Kidney (tissue), 14 donors: ENCODE measurements around the gene CADPS. TPM values are rescaled to one million over a fixed set of nuclear protein-coding genes. Genes with fewer than 3 reads are reported as not detected.

Source experiments
- DNase-seq, 5 donors: peaks; one replicate each; pipeline ENCODE4 v3.0.0-alpha.2; 2013 to 2020
- FAIRE-seq: peaks from 2 replicates; lab custom pipeline; 2012; peaks lifted over from hg19 to GRCh38; lab: Jason Lieb, UNC
- H3K27ac ChIP-seq, 2 donors: one replicate each; pipeline ENCODE4 v1.7.0; 2013; ENCODE audit warnings: low read depth in 2 of 2, low read length in 2 of 2, inconsistent platforms in 1 of 2
- H3K27me3 ChIP-seq: one replicate; pipeline ENCODE4 v1.7.1; 2013; ENCODE audit warnings: low read length, inconsistent platforms; ENCODE audit not compliant: control insufficient read depth, insufficient read depth
- H3K36me3 ChIP-seq, 3 donors: one replicate each; pipeline versions ENCODE4 v1.7.0 to v1.7.1; 2013; ENCODE audit warnings: low read length in 3 of 3, control low read depth in 1 of 3, inconsistent platforms in 1 of 3; ENCODE audit not compliant: insufficient read depth in 3 of 3, control insufficient read depth in 2 of 3
- H3K4me1 ChIP-seq, 3 donors: one replicate each; pipeline versions ENCODE4 v1.7.0 to v1.7.1; 2013; ENCODE audit warnings: low read length in 3 of 3, inconsistent platforms in 1 of 3, low read depth in 1 of 3; ENCODE audit not compliant: control insufficient read depth in 2 of 3, insufficient read depth in 2 of 3
- H3K4me3 ChIP-seq, 3 donors: one replicate each; pipeline versions ENCODE4 v1.7.0 to v1.8.1; 2013; ENCODE audit warnings: low read length in 3 of 3, control low read depth in 1 of 3, inconsistent platforms in 1 of 3
- H3K9ac ChIP-seq, 3 donors: one replicate each; pipeline versions ENCODE4 v1.7.0 to v1.7.1; 2013; ENCODE audit warnings: low read length in 3 of 3, control low read depth in 1 of 3, inconsistent platforms in 1 of 3
- H3K9me3 ChIP-seq, 3 donors: one replicate each; pipeline versions ENCODE4 v1.7.0 to v1.7.1; 2013; ENCODE audit warnings: low read length in 3 of 3, control low read depth in 1 of 3, inconsistent platforms in 1 of 3; ENCODE audit not compliant: control insufficient read depth in 2 of 3, insufficient read depth in 1 of 3
- CTCF ChIP-seq: IDR thresholded peaks from 3 replicates; pipeline ENCODE4 v1.5.1; 2012; ENCODE audit warnings: mild to moderate bottlenecking, moderate library complexity, borderline replicate concordance; ENCODE audit not compliant: insufficient read depth; ENCODE audit errors: extremely low read depth
- intact Hi-C: fragments of 100-400 bp; cut with DNase I; formaldehyde crosslinking; loops from one replicate; pipeline ENCODE4 v1.11.1; 2022
- polyA plus RNA-seq: library from polyadenylated mRNA; stranded (reverse); fragments of 350-450 nt; fragmentation: Illumina TruSeq; extraction: RNeasy Lipid Tissue Mini Kit (QIAGEN cat#74804); gene quantifications from one replicate; pipeline ENCODE4 v1.2.3, GENCODE V29; 2014; ENCODE audit warnings: low read depth, low replicate concordance; ENCODE audit not compliant: insufficient read depth
- total RNA-seq: library from RNA; stranded (reverse); fragmentation: NEBNext Ultra II Directional; extraction: Animal tissue kit (Norgen Biotek cat#: 25700); gene quantifications from one replicate; pipeline ENCODE4 v1.2.1, GENCODE V29; 2021
- donor health status: control.
- donor health status: control.
- donor health status: control.
- donor health status: control.
- donor health status: control.
- donor health status: DM: yes; HTN: yes; CAD: no.
- donor health status: Normal renal cell carcinoma (clear cell type).

CADPS gene
- total and polyA plus RNA-seq, 2 donors from 2014 or later = 0.98 TPM; not detected in 1

- no peak for TF ChIP-seq CTCF
- intact Hi-C loops = no loop called here
These were observed 39.5 kb downstream of the CADPS start for GRCh38 chr3:62835554-62836236.

DNA sequence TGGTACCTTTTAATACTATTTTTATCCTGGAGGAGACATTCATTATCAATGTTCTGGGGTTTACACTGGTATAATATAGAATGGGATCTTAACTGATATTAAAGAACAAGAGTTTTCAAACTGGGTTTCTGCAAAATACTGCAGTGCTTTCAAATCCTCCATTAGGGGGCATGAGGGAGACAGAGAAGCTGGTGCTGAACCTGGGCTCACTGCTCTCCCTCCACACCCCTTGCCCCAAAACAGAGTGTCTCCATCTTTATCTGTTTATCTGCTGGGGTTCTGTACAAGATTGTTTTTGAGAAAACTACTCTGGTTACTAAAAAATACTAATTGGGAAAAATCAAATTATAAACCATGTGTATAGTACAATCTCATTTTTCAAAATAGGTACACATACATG lies 41.7 kb downstream of the CADPS start:
- H3K9me3 ChIP-seq = no peaks in the 10 kb centered on the region

More at GRCh38 chr3:62835554-62836236, 39.5 kb downstream of the CADPS start:
- H3K4me1 ChIP-seq = no peaks in the 10 kb centered on the region
- no peaks in the 10 kb centered on the region for H3K9me3 ChIP-seq
- FAIRE-seq = no peak
- H3K27ac ChIP-seq = no peak overlapping the region
- no peak overlapping the region for H3K9ac ChIP-seq
- no peak for DNase-seq
- no peaks in the 10 kb centered on the region for H3K36me3 ChIP-seq
- H3K27me3 ChIP-seq = no peaks in the 10 kb centered on the region
- no peak overlapping the region for H3K4me3 ChIP-seq

GRCh38 chr3:62832553-62832952 lies 42.7 kb downstream of the CADPS start:
- H3K36me3 ChIP-seq = no peaks in the 10 kb centered on the region
- H3K9me3 ChIP-seq = no peaks in the 10 kb centered on the region
- DNase-seq (peak in 2 of 5 donors; percentile 7 to 16), FAIRE-seq (no peak)
- TF ChIP-seq CTCF = no peak
- no peak overlapping the region for H3K9ac ChIP-seq
- H3K4me1 ChIP-seq = no peaks in the 10 kb centered on the region
- H3K4me3 ChIP-seq = no peak overlapping the region
- H3K27ac ChIP-seq = no peak overlapping the region
- intact Hi-C loops = no loop called here
- no peaks in the 10 kb centered on the region for H3K27me3 ChIP-seq

More for the DNA sequence above, 41.7 kb downstream of the CADPS start:
- Histone ChIP-seq H3K27me3 (no peaks in the 10 kb centered on the region), H3K9ac (no peak overlapping the region), H3K4me3 (no peak overlapping the region), H3K36me3 (no peaks in the 10 kb centered on the region), H3K27ac (no peak overlapping the region), H3K4me1 (no peaks in the 10 kb centered on the region)
- TF ChIP-seq CTCF = peak; percentile 30
- no peak for FAIRE-seq
- intact Hi-C loops = no loop called here
- DNase-seq = no peak
